GM18498 (cell line): ENCODE measurements around the gene SNAI3.

Source experiments
- ATAC-seq: cut with Tn5 transposase; IDR thresholded peaks from one replicate; pipeline ENCODE4 v1.9.1; 2021; ENCODE audit warnings: mild to moderate bottlenecking, moderate library complexity; ENCODE audit not compliant: unreplicated experiment

The SNAI3 gene

GRCh38 chr16:88721815-88722755, 35.8 kb upstream of the SNAI3 start:
- ATAC-seq, result no peak

- no peak for ATAC-seq
These were observed 34.9 kb upstream of the SNAI3 start for GRCh38 chr16:88721236-88721635.

GRCh38 chr16:88720396-88720970, 34.2 kb upstream of the SNAI3 start:
- no peak for ATAC-seq

- ATAC-seq, result no peak
These were observed 33.6 kb upstream of the SNAI3 start for GRCh38 chr16:88719933-88720296.

- ATAC-seq, result no peak
These were observed 33.1 kb upstream of the SNAI3 start for GRCh38 chr16:88719267-88719932.

- no peak for ATAC-seq
These were observed 31.9 kb upstream of the SNAI3 start for GRCh38 chr16:88718178-88718577.

GRCh38 chr16:88716601-88717001, 30.3 kb upstream of the SNAI3 start:
- ATAC-seq, result no peak

- ATAC-seq, result no peak
These were observed 29.9 kb upstream of the SNAI3 start for GRCh38 chr16:88716201-88716600.

- ATAC-seq, result no peak
These were observed 29.2 kb upstream of the SNAI3 start for GRCh38 chr16:88715312-88716190.

- no peak for ATAC-seq
These were observed 28.4 kb upstream of the SNAI3 start for GRCh38 chr16:88714420-88715302.

GRCh38 chr16:88713568-88714419, 27.5 kb upstream of the SNAI3 start:
- ATAC-seq, result no peak

GRCh38 chr16:88713054-88713453, 26.7 kb upstream of the SNAI3 start:
- ATAC-seq, result no peak

GRCh38 chr16:88712362-88712979, 26.2 kb upstream of the SNAI3 start:
- ATAC-seq, result no peak

- ATAC-seq, result no peak
These were observed 25.5 kb upstream of the SNAI3 start for GRCh38 chr16:88711750-88712340.

- ATAC-seq, result no peak
These were observed 24.2 kb upstream of the SNAI3 start for GRCh38 chr16:88710556-88710955.

GRCh38 chr16:88706965-88707826, 20.9 kb upstream of the SNAI3 start:
- no peak for ATAC-seq
